NT2/D1 (cell line): Measurements from ENCODE around the gene APMAP.

Experiments
- DNase-seq: peaks from one replicate; pipeline ENCODE4 v3.0.0-alpha.2; 2011; ENCODE audit warnings: low read depth, low spot score
- H3K27me3 ChIP-seq: 2 replicates; pipeline ENCODE4 v1.6.0; 2011; ENCODE audit warnings: mild to moderate bottlenecking; ENCODE audit not compliant: insufficient read length, insufficient read depth
- H3K36me3 ChIP-seq: 2 replicates; pipeline ENCODE4 v1.6.1; 2011; ENCODE audit warnings: mild to moderate bottlenecking, low read length, mixed read lengths; ENCODE audit not compliant: insufficient read depth, insufficient read length
- H3K4me1 ChIP-seq: 2 replicates; pipeline ENCODE4 v1.5.1; 2011; ENCODE audit not compliant: insufficient read depth, insufficient read length
- H3K4me3 ChIP-seq: 2 replicates; pipeline ENCODE4 v1.5.1; 2011; ENCODE audit warnings: low read depth; ENCODE audit not compliant: insufficient read length
- H3K9ac ChIP-seq: 2 replicates; pipeline ENCODE4 v1.6.0; 2011; ENCODE audit warnings: low read depth; ENCODE audit not compliant: insufficient read length
- H3K9me3 ChIP-seq: 2 replicates; pipeline ENCODE4 v1.5.1; 2011; ENCODE audit warnings: mild to moderate bottlenecking, low read length; ENCODE audit not compliant: insufficient read depth
- SUZ12 ChIP-seq: IDR thresholded peaks from 2 replicates; pipeline ENCODE4 v1.6.1; 2011; ENCODE audit not compliant: insufficient read length, insufficient read depth; ENCODE audit errors: extremely low read depth
- YY1 ChIP-seq: IDR thresholded peaks from 2 replicates; pipeline ENCODE4 v1.6.1; 2011; ENCODE audit not compliant: insufficient read length, insufficient read depth
- ZNF274 ChIP-seq: IDR thresholded peaks from 2 replicates; pipeline ENCODE4 v1.6.1; 2011; ENCODE audit warnings: mild to moderate bottlenecking, low read depth, low read length

APMAP gene

DNA sequence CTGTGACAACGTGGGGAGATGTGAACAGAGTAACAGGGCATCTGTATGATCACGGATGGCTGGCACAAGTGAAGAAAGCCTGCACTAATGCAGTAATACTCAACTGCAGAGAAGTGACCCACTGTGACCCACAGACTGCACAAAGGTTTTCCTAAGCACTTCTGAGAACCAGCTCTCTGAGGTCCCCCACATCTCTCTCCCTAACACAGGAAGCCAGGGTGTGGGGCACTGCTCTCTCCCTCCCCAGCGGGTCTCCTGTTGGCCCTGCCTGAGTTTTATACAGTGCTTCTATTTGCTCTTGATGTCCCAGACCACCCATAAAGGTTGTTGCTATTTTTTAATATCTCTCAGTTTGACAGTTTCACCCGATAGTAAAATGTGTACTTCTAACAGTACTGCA, 11.3 kb downstream of the APMAP start:
- Histone ChIP-seq H3K4me3 (no peak overlapping the region), H3K27me3 (no peaks in the 10 kb centered on the region), H3K9ac (no peak overlapping the region), H3K9me3 (peaks cover 35% of the 10 kb centered on the region), H3K4me1 (peaks cover 1% of the 10 kb centered on the region), H3K36me3 (peaks cover 53% of the 10 kb centered on the region)
- TF ChIP-seq SUZ12 (no peak), ZNF274 (no peak), YY1 (no peak)
- DNase-seq: no peak

DNA sequence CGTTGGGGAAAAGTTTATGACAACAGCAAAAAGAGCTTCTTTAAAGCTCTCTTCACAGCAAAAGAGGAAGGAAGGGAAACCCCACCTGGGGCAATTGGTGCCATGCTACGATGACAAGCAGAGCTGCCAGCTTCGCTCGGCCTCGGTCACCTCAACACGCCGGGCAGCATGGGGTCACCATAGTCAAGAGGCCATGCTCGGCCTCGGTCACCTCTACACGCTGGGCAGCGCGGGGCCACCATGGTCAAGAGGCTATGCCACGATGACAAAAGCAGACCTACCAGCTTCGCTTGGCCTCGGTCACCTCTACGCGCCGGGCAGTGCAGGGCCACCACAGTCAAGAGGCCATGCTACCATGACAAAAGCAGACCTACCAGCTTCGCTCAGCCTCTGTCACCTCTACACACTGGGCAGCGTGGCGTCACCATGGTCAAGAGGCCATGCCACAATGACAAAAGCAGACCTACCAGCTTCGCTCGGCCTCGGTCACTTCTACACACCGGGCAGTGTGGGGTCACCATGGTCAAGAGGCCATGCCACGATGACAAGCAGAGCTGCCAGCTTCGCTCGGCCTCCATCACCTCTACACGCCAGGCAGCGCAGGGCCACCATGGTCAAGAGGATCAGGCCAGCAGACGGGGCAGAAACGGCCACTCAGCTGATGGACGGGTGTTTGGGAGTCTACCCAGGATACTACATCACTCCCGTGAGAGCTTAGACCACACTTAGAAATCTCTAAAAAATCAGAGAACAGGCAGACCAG, 12.1 kb downstream of the APMAP start:
- Histone ChIP-seq H3K9ac (no peak overlapping the region), H3K9me3 (peaks cover 42% of the 10 kb centered on the region), H3K36me3 (peaks cover 54% of the 10 kb centered on the region), H3K27me3 (no peaks in the 10 kb centered on the region), H3K4me1 (peaks cover 1% of the 10 kb centered on the region), H3K4me3 (no peak overlapping the region)
- no peak for DNase-seq
- no peak for TF ChIP-seq ZNF274
- TF ChIP-seq YY1: no peak
- TF ChIP-seq SUZ12: no peak

DNA sequence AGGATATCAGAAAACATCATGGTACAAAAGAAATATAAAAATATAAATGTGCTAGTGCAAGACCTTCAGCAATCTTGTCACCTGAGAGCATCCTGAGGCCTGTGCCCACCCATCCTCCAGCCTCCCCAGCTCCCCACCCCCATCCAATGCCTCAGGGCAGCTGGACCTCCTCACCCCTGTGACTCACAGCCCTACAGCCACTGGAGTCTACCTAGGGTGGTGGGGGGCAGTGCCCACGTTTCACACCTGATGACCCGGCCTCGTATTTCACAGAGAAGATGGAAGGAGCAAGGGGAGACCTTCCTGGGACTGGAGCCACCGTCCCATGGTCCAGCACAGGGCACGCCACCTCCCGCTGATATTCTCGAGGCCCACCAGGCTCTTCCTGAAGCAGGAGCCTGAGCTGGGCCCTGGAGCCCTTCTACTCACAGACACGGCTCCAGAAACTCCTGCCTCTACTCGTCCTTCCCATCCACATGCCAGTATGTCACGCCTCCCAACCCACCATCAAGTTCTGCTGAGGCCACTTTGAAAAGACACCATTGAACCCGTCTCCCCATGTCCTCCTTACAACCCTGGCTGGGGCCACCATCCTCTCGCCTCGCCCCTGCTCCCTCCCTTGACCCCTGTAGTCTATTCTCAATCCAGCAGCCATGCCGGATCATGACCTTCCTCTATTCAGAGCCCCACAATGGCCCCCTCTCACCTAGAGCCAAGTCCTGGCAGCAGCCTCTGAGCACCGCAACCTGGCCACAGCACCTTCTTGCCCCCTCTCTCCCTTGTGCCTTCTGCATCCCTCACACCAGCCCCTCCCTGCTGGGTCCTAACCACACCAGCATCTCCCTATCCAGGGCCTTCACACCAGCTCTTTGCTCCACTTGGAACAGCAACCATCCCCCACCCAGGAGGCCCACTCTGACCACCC, 13.3 kb downstream of the APMAP start:
- TF ChIP-seq ZNF274: no peak
- TF ChIP-seq SUZ12: no peak
- no peak for TF ChIP-seq YY1
- Histone ChIP-seq H3K4me1 (peaks cover 1% of the 10 kb centered on the region), H3K4me3 (no peak overlapping the region), H3K27me3 (no peaks in the 10 kb centered on the region), H3K9ac (no peak overlapping the region), H3K36me3 (peaks cover 54% of the 10 kb centered on the region), H3K9me3 (peaks cover 46% of the 10 kb centered on the region)
- DNase-seq: no peak

DNA sequence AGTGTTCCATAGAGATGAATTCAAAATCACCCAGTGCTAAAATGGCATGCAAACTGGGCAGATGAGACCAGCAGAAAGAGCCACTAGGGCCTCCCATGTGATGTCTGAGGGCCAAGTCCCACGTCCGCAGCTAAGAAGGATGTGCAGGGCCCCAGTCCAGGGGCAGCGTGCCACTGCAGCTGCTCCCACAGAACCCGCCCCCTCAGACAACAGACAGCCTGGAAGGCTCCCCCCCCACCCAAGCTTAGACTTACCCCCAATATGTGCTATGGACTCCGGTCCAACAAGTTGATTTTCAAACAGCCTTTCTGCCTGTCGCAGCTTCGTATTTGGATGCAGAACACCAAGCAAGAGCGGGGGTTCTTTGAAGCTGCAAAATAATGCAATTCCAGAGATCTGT, 14.0 kb downstream of the APMAP start:
- H3K4me3 ChIP-seq: no peak overlapping the region
- TF ChIP-seq SUZ12 (no peak), YY1 (no peak), ZNF274 (no peak)
- no peak for DNase-seq
- H3K27me3 ChIP-seq: no peaks in the 10 kb centered on the region
- H3K9ac ChIP-seq: no peak overlapping the region
- H3K36me3 ChIP-seq: peaks cover 50% of the 10 kb centered on the region
- H3K4me1 ChIP-seq: peaks cover 1% of the 10 kb centered on the region
- H3K9me3 ChIP-seq: peaks cover 46% of the 10 kb centered on the region

DNA sequence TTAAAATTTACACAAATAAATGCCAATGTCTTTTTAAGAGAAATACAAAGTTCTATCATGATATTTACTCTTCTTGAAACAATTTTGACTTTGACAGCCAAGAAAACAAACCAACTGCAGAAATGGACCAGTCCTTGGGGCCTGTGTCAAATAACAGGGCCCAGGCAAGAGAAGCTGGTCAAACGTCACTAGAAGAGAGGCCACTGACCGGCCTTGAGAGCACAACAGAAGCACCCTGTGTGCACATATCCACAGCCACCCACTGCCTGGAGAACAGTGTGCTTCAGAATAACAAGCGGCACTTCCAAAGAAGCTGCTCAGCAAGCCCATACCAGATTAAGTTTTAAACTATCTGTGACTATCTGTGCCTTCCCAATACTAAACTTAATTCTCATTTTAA, 14.8 kb downstream of the APMAP start:
- DNase-seq: no peak
- H3K27me3 ChIP-seq: no peaks in the 10 kb centered on the region
- no peak overlapping the region for H3K9ac ChIP-seq
- TF ChIP-seq ZNF274 (no peak), YY1 (no peak), SUZ12 (no peak)
- no peak overlapping the region for H3K4me3 ChIP-seq
- H3K36me3 ChIP-seq: peaks cover 54% of the 10 kb centered on the region
- H3K4me1 ChIP-seq: peaks cover 1% of the 10 kb centered on the region
- peaks cover 46% of the 10 kb centered on the region for H3K9me3 ChIP-seq

DNA sequence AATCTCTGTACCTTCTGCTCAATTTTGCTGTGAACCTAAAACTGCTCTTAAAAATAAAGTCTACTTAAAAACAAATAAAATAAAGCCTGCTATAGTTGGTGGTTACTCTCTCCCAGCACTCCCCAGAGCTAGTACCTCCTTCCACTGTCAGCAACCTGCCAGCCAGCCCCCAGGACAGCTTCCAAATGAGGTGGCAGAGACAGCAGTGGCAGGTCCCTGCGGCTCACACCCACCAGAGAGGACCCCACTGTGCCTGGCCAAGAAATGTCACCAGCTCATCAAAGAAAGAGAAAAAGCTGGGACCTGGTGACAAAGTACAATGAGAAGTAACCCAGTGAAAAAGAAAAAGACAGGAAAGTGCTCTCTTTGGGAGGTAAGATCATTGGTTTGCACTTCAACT, 15.2 kb downstream of the APMAP start:
- H3K27me3 ChIP-seq: no peaks in the 10 kb centered on the region
- no peak overlapping the region for H3K4me3 ChIP-seq
- H3K9ac ChIP-seq: no peak overlapping the region
- peaks cover 58% of the 10 kb centered on the region for H3K36me3 ChIP-seq
- no peak for TF ChIP-seq YY1
- TF ChIP-seq SUZ12: no peak
- no peak for TF ChIP-seq ZNF274
- peaks cover 46% of the 10 kb centered on the region for H3K9me3 ChIP-seq
- peaks cover 1% of the 10 kb centered on the region for H3K4me1 ChIP-seq
- no peak for DNase-seq

DNA sequence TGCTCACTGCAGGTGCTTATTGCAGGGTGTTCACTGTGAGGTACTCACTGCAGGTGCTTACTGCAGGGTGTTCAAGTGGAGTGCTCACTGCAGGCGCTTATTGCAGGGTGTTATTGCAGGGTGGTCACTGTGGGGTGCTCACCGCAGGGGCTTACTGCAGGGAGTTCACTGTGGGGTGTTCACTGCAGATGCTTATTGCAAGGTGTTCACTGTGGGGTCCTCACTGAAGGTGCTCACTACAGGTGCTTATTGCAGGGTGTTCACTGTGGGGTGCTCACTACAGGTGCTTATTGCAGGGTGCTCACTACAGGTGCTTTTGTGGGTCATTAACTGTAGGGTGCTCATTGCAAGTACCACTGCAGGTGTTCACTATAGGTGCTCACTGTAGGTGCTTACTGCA, 20.2 kb downstream of the APMAP start:
- H3K36me3 ChIP-seq: peaks cover 64% of the 10 kb centered on the region
- DNase-seq: no peak
- no peak overlapping the region for H3K4me3 ChIP-seq
- no peaks in the 10 kb centered on the region for H3K4me1 ChIP-seq
- H3K9me3 ChIP-seq: peaks cover 19% of the 10 kb centered on the region
- no peaks in the 10 kb centered on the region for H3K27me3 ChIP-seq
- no peak overlapping the region for H3K9ac ChIP-seq
- TF ChIP-seq SUZ12 (no peak), YY1 (no peak), ZNF274 (no peak)
